NCI-H146 treated with DMSO at 0.1 percent for 48 hours (cell line): ENCODE measurements around the gene ZNF536.
"Not testable (repeated sequence)": the region's sequence is repeated elsewhere in the genome, so short reads cannot be mapped to it uniquely, and the experiment has no call there.

ENCODE experiments used
- DNase-seq: peaks from one replicate; lab custom pipeline; 2025; ENCODE audit not compliant: unreplicated experiment; lab: John Stamatoyannopoulos, UW

Gene ZNF536

GRCh38 chr19:30444253-30444671 lies 72.1 kb downstream of the ZNF536 start:
- no peak for DNase-seq

- DNase-seq = no peak
Measured at GRCh38 chr19:30444686-30445232, 72.6 kb downstream of the ZNF536 start.

GRCh38 chr19:30445385-30445784 lies 73.2 kb downstream of the ZNF536 start:
- no peak for DNase-seq

- not testable (repeated sequence) for DNase-seq
Measured at GRCh38 chr19:30446120-30446519, 73.9 kb downstream of the ZNF536 start.

- no peak for DNase-seq
Measured at GRCh38 chr19:30446850-30447552, 74.8 kb downstream of the ZNF536 start.

GRCh38 chr19:30447553-30447870 lies 75.3 kb downstream of the ZNF536 start:
- no peak for DNase-seq

- DNase-seq = no peak
Measured at GRCh38 chr19:30448386-30449077, 76.3 kb downstream of the ZNF536 start.

GRCh38 chr19:30449078-30449590 lies 77.0 kb downstream of the ZNF536 start:
- DNase-seq = no peak

GRCh38 chr19:30449673-30450072 lies 77.5 kb downstream of the ZNF536 start:
- DNase-seq = no peak

- no peak for DNase-seq
Measured at GRCh38 chr19:30450100-30450499, 77.9 kb downstream of the ZNF536 start.

- DNase-seq = no peak
Measured at GRCh38 chr19:30450835-30451321, 78.7 kb downstream of the ZNF536 start.

GRCh38 chr19:30452931-30453330 lies 80.7 kb downstream of the ZNF536 start:
- DNase-seq = no peak

GRCh38 chr19:30453743-30454142 lies 81.6 kb downstream of the ZNF536 start:
- DNase-seq = no peak

GRCh38 chr19:30455881-30456280 lies 83.7 kb downstream of the ZNF536 start:
- no peak for DNase-seq

GRCh38 chr19:30457484-30457883 lies 85.3 kb downstream of the ZNF536 start:
- no peak for DNase-seq

GRCh38 chr19:30459859-30460258 lies 87.7 kb downstream of the ZNF536 start:
- no peak for DNase-seq

GRCh38 chr19:30464162-30464561 lies 92.0 kb downstream of the ZNF536 start:
- no peak for DNase-seq

GRCh38 chr19:30466598-30466997 lies 94.4 kb downstream of the ZNF536 start:
- DNase-seq = not testable (repeated sequence)

- no peak for DNase-seq
Measured at GRCh38 chr19:30467239-30467638, 95.1 kb downstream of the ZNF536 start.

GRCh38 chr19:30469774-30470173 lies 97.6 kb downstream of the ZNF536 start:
- no peak for DNase-seq

- no peak for DNase-seq
Measured at GRCh38 chr19:30471441-30471840, 99.3 kb downstream of the ZNF536 start.

- DNase-seq = no peak
Measured at GRCh38 chr19:30473334-30473867, 101.2 kb downstream of the ZNF536 start.
